Right renal cortex interstitium (tissue), 3 donors: ENCODE results near the gene POLR1B. TPM values are rescaled to one million over a fixed set of nuclear protein-coding genes. Genes with fewer than 3 reads are reported as not detected.
"Not testable (repeated sequence)": the region's sequence is repeated elsewhere in the genome, so short reads cannot be mapped to it uniquely, and the experiment has no call there.

Source experiments
- DNase-seq, 3 donors: peaks; one replicate each; pipeline ENCODE4 v3.0.0-alpha.2; 2013; ENCODE audit warnings: low read depth in 3 of 3, low spot score in 2 of 3
- polyA plus RNA-seq, 3 donors: library from polyadenylated mRNA; unstranded; fragments of 120-200 nt; gene quantifications; one replicate each; pipeline ENCODE4 v1.2.1, GENCODE V29; 2013; ENCODE audit not compliant: insufficient read length in 3 of 3

The POLR1B gene
- polyA plus RNA-seq, 3 donors: 24.2 to 28.8 (median 27.9) TPM

GRCh38 chr2:112593736-112594135 is 51.5 kb downstream of the POLR1B start:
- no peak for DNase-seq

GRCh38 chr2:112597537-112598322 is 55.5 kb downstream of the POLR1B start:
- DNase-seq: no peak

- no peak for DNase-seq
These were observed 58.4 kb downstream of the POLR1B start for GRCh38 chr2:112600634-112601033.

GRCh38 chr2:112601754-112602153 is 59.5 kb downstream of the POLR1B start:
- DNase-seq: no peak

- DNase-seq: no peak
These were observed 60.7 kb downstream of the POLR1B start for GRCh38 chr2:112602917-112603316.

- no peak for DNase-seq
These were observed 61.5 kb downstream of the POLR1B start for GRCh38 chr2:112603731-112604130.

GRCh38 chr2:112604952-112605351 is 62.7 kb downstream of the POLR1B start:
- DNase-seq: no peak

GRCh38 chr2:112605926-112606325 is 63.7 kb downstream of the POLR1B start:
- DNase-seq: no peak

- no peak for DNase-seq
These were observed 64.3 kb downstream of the POLR1B start for GRCh38 chr2:112606547-112606946.

- no peak for DNase-seq
These were observed 65.6 kb downstream of the POLR1B start for GRCh38 chr2:112607680-112608438.

GRCh38 chr2:112609320-112609719 is 67.1 kb downstream of the POLR1B start:
- not testable (repeated sequence) for DNase-seq

GRCh38 chr2:112612283-112612682 is 70.0 kb downstream of the POLR1B start:
- DNase-seq: not testable (repeated sequence)

GRCh38 chr2:112614201-112614840 is 72.1 kb downstream of the POLR1B start:
- DNase-seq: no peak

- no peak for DNase-seq
These were observed 72.8 kb downstream of the POLR1B start for GRCh38 chr2:112615051-112615450.

- DNase-seq: not testable (repeated sequence)
These were observed 73.5 kb downstream of the POLR1B start for GRCh38 chr2:112615798-112616197.

- no peak for DNase-seq
These were observed 76.1 kb downstream of the POLR1B start for GRCh38 chr2:112618383-112618782.

GRCh38 chr2:112621790-112622527 is 79.7 kb downstream of the POLR1B start:
- no peak for DNase-seq

GRCh38 chr2:112622528-112622849 is 80.2 kb downstream of the POLR1B start:
- DNase-seq: no peak

- DNase-seq: no peak
These were observed 81.9 kb downstream of the POLR1B start for GRCh38 chr2:112623913-112624777.
